ENCODE measurements around the gene KAT8. TPM values are rescaled to one million over a fixed set of nuclear protein-coding genes. Genes with fewer than 3 reads are reported as not detected.
A peak's percentile ranks its signal among the peaks of the same experiment; 100 is the strongest.

KAT8 gene
- total and polyA plus RNA-seq, 4 donors, result 15.9 to 37.4 (median 19.6) TPM

DNA sequence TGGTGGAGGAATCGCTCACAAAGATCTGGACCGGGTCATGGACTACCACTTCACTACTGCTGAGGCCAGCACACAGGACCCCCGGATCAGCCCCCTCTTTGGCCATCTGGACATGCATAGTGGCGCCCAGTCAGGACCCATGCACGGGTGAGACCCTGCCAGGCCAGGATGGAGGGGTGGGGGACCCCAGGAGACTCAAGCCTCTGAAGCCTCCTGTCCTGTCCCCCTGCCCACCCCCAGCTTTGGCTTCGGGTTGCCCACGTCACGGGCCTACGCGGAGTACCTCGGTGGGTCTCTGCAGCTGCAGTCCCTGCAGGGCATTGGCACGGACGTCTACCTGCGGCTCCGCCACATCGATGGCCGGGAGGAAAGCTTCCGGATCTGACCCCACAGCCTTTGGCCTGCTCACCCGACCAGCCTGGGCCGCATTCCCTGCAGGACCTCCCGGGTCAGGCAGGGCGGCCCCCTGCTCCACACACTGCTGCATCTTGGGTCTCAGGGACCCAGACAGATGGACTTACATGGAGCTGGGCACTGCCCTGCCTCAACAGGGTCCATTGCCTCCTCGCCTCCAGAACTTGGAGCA is 5.5 kb upstream of the KAT8 start:
- WGBS, result 96% methylated on average over 23 of the region's 23 CpGs
- TF ChIP-seq RAD21 (IDR thresholded peaks at IDR 0.05) (no peak), JUND (IDR thresholded peaks at IDR 0.05) (no peak), RXRA (IDR thresholded peaks at IDR 0.05) (no peak), EGR1 (IDR thresholded peaks at IDR 0.05; ENCODE audit: low read depth in 2 of 2) (no peak), FOXA1 (IDR thresholded peaks at IDR 0.05) (no peak), SP1 (IDR thresholded peaks at IDR 0.05) (no peak), HNF4G (IDR thresholded peaks at IDR 0.05) (no peak), NR2F2 (IDR thresholded peaks at IDR 0.05) (no peak), YY1 (IDR thresholded peaks at IDR 0.05) (no peak)
- TF ChIP-seq, protein P1, sequence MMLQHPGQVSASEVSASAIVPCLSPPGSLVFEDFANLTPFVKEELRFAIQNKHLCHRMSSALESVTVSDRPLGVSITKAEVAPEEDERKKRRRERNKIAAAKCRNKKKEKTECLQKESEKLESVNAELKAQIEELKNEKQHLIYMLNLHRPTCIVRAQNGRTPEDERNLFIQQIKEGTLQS (IDR thresholded peaks at IDR 0.05), result no peak
- TF ChIP-seq, protein P2, sequence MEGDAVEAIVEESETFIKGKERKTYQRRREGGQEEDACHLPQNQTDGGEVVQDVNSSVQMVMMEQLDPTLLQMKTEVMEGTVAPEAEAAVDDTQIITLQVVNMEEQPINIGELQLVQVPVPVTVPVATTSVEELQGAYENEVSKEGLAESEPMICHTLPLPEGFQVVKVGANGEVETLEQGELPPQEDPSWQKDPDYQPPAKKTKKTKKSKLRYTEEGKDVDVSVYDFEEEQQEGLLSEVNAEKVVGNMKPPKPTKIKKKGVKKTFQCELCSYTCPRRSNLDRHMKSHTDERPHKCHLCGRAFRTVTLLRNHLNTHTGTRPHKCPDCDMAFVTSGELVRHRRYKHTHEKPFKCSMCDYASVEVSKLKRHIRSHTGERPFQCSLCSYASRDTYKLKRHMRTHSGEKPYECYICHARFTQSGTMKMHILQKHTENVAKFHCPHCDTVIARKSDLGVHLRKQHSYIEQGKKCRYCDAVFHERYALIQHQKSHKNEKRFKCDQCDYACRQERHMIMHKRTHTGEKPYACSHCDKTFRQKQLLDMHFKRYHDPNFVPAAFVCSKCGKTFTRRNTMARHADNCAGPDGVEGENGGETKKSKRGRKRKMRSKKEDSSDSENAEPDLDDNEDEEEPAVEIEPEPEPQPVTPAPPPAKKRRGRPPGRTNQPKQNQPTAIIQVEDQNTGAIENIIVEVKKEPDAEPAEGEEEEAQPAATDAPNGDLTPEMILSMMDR (IDR thresholded peaks at IDR 0.05; ENCODE audit: low read depth, low read length, missing input control), result no peak
- TF ChIP-seq, protein P3, sequence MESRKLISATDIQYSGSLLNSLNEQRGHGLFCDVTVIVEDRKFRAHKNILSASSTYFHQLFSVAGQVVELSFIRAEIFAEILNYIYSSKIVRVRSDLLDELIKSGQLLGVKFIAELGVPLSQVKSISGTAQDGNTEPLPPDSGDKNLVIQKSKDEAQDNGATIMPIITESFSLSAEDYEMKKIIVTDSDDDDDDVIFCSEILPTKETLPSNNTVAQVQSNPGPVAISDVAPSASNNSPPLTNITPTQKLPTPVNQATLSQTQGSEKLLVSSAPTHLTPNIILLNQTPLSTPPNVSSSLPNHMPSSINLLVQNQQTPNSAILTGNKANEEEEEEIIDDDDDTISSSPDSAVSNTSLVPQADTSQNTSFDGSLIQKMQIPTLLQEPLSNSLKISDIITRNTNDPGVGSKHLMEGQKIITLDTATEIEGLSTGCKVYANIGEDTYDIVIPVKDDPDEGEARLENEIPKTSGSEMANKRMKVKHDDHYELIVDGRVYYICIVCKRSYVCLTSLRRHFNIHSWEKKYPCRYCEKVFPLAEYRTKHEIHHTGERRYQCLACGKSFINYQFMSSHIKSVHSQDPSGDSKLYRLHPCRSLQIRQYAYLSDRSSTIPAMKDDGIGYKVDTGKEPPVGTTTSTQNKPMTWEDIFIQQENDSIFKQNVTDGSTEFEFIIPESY (IDR thresholded peaks at IDR 0.05), result no peak
- H3K9me3 ChIP-seq (ENCODE audit: control insufficient read depth in 4 of 4, low read length in 3 of 4), result no peaks in the 10 kb centered on the region
- no peak for DNase-seq (ENCODE audit: low spot score)
- H3K4me1 ChIP-seq (ENCODE audit: control insufficient read depth in 4 of 4, insufficient read depth in 4 of 4, low read length in 3 of 4), result peaks cover 27 to 60% (median 47%) of the 10 kb centered on the region in 4 donors
- H3K27me3 ChIP-seq (ENCODE audit: control insufficient read depth in 4 of 4, insufficient read depth in 4 of 4, low read length in 3 of 4), result no peaks in the 10 kb centered on the region
- H3K27ac ChIP-seq (ENCODE audit: low read depth in 1 of 2, low read length in 2 of 2), result peak overlapping the region; percentile 67 to 84
- H3K36me3 ChIP-seq (ENCODE audit: control insufficient read depth in 4 of 4, insufficient read depth in 3 of 4, low read depth in 1 of 4, low read length in 3 of 4), result peaks cover 0 to 10% (median 6%) of the 10 kb centered on the region in 4 donors
- no peak overlapping the region for H3K4me3 ChIP-seq (ENCODE audit: low read depth in 1 of 3, low read length in 3 of 3)
- no peak overlapping the region for H3K9ac ChIP-seq (ENCODE audit: low read depth in 1 of 2, low read length in 2 of 2)

DNA sequence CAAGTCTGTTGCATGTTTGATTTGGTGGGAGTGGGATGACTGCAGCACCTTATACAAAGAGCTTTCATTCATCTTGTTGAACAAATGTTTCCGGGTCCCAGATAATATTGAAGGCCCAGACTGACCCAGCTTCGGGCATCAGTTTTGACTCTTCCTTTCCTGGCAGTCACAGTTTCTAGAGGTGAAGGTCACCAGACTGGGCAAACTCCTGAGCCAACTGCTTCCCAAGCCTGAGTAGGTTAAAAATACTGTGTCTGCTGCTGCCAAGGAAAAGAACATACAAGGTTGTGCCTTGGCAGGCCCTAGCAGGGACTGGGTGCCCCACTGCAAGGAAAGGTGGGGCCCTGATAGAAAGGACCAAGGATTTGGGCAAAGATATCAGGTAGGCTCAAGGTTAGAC is 4.8 kb upstream of the KAT8 start:
- 46% methylated on average over 2 of the region's 2 CpGs for WGBS
- peaks cover 27 to 61% (median 47%) of the 10 kb centered on the region in 4 donors for H3K4me1 ChIP-seq (ENCODE audit: control insufficient read depth in 4 of 4, insufficient read depth in 4 of 4, low read length in 3 of 4)
- H3K9ac ChIP-seq (ENCODE audit: low read depth in 1 of 2, low read length in 2 of 2), result peak overlapping the region in 1 of 2 donors; percentile 45

More for the DNA sequence above, 4.8 kb upstream of the KAT8 start:
- no peaks in the 10 kb centered on the region for H3K9me3 ChIP-seq (ENCODE audit: control insufficient read depth in 4 of 4, low read length in 3 of 4)
- peak overlapping the region; percentile 67 to 84 for H3K27ac ChIP-seq (ENCODE audit: low read depth in 1 of 2, low read length in 2 of 2)
- H3K4me3 ChIP-seq (ENCODE audit: low read depth in 1 of 3, low read length in 3 of 3), result no peak overlapping the region
- H3K36me3 ChIP-seq (ENCODE audit: control insufficient read depth in 4 of 4, insufficient read depth in 3 of 4, low read depth in 1 of 4, low read length in 3 of 4), result peaks cover 0 to 10% (median 6%) of the 10 kb centered on the region in 4 donors
- TF ChIP-seq NR2F2 (IDR thresholded peaks at IDR 0.05) (peak; percentile 32), HNF4A (conservative IDR thresholded peaks at IDR 0.05) (peak in 1 of 2 donors; percentile 4), RXRA (IDR thresholded peaks at IDR 0.05) (peak; percentile 11 to 28), SP1 (IDR thresholded peaks at IDR 0.05) (no peak), EGR1 (IDR thresholded peaks at IDR 0.05; ENCODE audit: low read depth in 2 of 2) (no peak)
- TF ChIP-seq, protein P2 (IDR thresholded peaks at IDR 0.05; ENCODE audit: low read depth, low read length, missing input control), result no peak
- no peak for DNase-seq (ENCODE audit: low spot score)
- no peaks in the 10 kb centered on the region for H3K27me3 ChIP-seq (ENCODE audit: control insufficient read depth in 4 of 4, insufficient read depth in 4 of 4, low read length in 3 of 4)
